Measurements from ENCODE around the gene DOCK10.

DNA sequence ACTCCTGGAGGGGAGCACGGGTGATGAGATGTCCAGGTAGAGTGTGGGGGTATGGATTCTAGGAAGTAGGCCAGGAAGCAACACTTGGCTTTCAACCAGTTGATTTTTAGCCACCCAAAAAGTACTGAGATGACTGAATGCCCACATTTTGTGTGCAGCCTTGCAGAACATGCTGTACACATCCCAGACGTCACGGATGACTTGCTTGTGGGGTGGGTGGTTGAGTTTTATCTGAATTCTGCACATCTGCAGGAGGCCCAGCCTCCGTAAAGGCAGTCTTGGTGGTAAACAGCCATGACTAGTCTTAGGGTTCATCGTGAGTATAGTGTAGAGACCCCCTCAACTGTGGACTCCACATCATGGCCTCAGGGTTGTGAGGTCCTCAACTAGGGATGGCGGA, 272.8 kb downstream of the DOCK10 start:
- TF ChIP-seq, protein P1, sequence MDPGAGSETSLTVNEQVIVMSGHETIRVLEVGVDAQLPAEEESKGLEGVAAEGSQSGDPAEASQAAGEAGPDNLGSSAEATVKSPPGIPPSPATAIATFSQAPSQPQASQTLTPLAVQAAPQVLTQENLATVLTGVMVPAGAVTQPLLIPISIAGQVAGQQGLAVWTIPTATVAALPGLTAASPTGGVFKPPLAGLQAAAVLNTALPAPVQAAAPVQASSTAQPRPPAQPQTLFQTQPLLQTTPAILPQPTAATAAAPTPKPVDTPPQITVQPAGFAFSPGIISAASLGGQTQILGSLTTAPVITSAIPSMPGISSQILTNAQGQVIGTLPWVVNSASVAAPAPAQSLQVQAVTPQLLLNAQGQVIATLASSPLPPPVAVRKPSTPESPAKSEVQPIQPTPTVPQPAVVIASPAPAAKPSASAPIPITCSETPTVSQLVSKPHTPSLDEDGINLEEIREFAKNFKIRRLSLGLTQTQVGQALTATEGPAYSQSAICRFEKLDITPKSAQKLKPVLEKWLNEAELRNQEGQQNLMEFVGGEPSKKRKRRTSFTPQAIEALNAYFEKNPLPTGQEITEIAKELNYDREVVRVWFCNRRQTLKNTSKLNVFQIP (CRISPR knock-in tag; IDR thresholded peaks at IDR 0.05; ENCODE audit: borderline replicate concordance, low read depth) = no peak
- no peak for TF ChIP-seq GLIS3 (CRISPR knock-in tag; IDR thresholded peaks at IDR 0.05)
- TF ChIP-seq ZNF70 (CRISPR knock-in tag; IDR thresholded peaks at IDR 0.05) = no peak
- TF ChIP-seq, protein P2, sequence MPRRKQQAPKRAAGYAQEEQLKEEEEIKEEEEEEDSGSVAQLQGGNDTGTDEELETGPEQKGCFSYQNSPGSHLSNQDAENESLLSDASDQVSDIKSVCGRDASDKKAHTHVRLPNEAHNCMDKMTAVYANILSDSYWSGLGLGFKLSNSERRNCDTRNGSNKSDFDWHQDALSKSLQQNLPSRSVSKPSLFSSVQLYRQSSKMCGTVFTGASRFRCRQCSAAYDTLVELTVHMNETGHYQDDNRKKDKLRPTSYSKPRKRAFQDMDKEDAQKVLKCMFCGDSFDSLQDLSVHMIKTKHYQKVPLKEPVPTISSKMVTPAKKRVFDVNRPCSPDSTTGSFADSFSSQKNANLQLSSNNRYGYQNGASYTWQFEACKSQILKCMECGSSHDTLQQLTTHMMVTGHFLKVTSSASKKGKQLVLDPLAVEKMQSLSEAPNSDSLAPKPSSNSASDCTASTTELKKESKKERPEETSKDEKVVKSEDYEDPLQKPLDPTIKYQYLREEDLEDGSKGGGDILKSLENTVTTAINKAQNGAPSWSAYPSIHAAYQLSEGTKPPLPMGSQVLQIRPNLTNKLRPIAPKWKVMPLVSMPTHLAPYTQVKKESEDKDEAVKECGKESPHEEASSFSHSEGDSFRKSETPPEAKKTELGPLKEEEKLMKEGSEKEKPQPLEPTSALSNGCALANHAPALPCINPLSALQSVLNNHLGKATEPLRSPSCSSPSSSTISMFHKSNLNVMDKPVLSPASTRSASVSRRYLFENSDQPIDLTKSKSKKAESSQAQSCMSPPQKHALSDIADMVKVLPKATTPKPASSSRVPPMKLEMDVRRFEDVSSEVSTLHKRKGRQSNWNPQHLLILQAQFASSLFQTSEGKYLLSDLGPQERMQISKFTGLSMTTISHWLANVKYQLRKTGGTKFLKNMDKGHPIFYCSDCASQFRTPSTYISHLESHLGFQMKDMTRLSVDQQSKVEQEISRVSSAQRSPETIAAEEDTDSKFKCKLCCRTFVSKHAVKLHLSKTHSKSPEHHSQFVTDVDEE (CRISPR knock-in tag; IDR thresholded peaks at IDR 0.05) = no peak
- no peak for TF ChIP-seq PPARA (CRISPR knock-in tag; IDR thresholded peaks at IDR 0.05; ENCODE audit: borderline replicate concordance)
- TF ChIP-seq ZFP3 (CRISPR knock-in tag; IDR thresholded peaks at IDR 0.05) = no peak
- TF ChIP-seq TCF4 (CRISPR knock-in tag; IDR thresholded peaks at IDR 0.05; ENCODE audit: borderline replicate concordance) = no peak
- TF ChIP-seq ESRRG (CRISPR knock-in tag; IDR thresholded peaks at IDR 0.05) = no peak
- TF ChIP-seq CSDC2 (CRISPR knock-in tag; IDR thresholded peaks at IDR 0.05) = no peak
- no peak for TF ChIP-seq ZC3H10 (CRISPR knock-in tag; IDR thresholded peaks at IDR 0.05)
- TF ChIP-seq ZFP30 (CRISPR knock-in tag; IDR thresholded peaks at IDR 0.05) = no peak
- no peak for TF ChIP-seq RARB (CRISPR knock-in tag; IDR thresholded peaks at IDR 0.05)
